ACHN (cell line): ENCODE data around the gene VEGFB.
"Not testable (repeated sequence)": the region's sequence is repeated elsewhere in the genome, so short reads cannot be mapped to it uniquely, and the experiment has no call there.

Experiments used
- DNase-seq: peaks from one replicate; pipeline ENCODE4 v3.0.0-alpha.2; 2015
- in situ Hi-C: cut with HindIII; loops from 2 replicates; pipeline ENCODE4 v1.10.0; 2017; ENCODE audit warnings: low sequenced_read_pairs, low pct_ligation_motif_present, low pct_unique_long_range_greater_than_20kb

The VEGFB gene

DNA sequence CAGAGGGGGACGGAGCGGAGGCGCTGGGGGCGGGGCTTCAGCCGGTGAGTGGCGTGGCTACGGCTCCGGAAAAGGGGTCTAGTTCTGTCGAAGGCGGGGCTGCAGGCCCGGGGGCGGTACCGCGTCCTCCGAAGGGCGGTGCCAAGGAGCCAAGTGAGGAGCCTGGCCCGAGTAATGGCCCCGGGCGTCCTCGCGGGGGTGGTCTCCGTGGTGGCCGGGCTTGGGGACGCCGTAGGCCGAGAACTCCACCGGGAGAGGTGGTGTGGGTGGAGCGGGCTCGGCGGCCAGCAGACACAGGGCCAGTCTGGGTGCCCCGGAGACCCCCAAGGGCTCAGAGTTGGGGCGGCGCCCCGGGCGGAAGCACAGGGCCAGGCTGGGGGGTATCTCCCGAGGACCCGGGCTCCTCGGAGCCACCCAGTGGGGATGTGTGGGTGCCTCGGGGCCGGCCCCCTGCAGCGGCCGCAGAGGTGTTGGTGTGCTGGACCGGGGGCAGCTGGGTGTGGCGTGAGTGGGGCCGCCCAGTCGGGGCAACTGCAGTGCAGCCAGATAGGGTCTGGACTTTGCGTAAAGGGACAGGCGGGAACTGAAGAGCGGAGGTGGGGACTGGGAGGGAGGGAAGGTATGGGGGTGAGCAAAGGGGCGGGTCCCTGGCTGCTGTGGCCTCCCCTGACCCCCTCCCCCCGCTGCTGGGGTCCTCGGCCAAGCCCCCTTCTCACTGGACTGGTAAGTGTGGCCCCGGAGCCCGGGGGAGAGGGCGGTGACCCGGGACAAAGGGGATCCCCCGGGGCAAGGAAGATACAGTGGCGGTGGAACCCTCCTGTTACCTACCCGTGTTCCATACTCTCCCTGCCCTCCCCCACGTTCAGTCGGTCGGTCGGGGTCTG is 7.3 kb downstream of the VEGFB start:
- DNase-seq: peak; percentile 55
- in situ Hi-C loops: no loop called here

DNA sequence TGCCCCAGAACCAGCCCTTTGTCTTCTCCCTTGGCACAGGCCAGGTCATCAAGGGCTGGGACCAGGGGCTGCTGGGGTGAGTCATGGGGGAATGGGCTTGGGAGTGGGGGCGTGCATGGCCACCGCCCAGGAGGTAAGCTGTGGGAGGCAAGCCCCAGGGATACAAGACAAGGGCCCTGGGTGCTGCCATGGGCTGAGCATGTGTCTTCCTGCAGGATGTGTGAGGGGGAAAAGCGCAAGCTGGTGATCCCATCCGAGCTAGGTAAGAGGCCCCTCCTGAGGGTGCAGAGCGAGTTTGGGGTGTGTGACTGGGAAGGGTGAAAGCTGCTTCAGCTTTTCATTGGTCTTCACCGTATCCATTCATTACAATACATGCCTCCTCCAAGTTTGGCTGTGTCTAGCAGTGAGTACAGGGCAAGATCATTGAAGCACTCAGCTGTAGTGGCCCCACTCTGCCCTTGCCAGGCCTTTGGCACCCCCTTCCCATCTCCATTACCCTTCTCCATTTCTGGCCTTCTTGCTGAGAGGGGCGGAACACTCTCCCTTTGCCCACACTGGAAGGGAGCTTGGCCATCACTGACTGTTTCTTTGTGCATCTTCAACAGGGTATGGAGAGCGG is 9.0 kb downstream of the VEGFB start:
- no peak for DNase-seq
- in situ Hi-C loops: no loop called here

DNA sequence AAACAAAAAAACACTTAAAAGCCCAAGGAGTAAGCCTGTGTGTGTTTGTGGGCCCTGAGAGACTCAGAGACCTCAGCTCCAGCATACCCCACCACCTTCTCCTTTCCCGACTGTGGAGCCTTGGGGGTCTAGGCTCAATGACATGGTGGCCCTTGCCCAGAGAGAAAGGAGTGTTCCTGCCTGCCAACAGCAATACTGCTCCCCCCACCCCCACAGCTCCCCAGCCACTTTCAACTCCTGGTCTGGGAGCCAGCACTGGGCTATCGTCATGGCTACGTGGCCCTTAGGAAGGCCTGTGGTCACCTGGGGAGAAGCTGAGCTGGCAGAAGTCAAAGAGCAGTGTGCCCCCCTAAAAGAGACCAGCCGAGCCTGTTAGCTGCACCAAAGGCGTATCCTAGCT is 9.7 kb downstream of the VEGFB start:
- no peak for DNase-seq
- in situ Hi-C loops: no loop called here

- no peak for DNase-seq
- in situ Hi-C loops: no loop called here
Measured at GRCh38 chr11:64244966-64245365, 10.6 kb downstream of the VEGFB start.

DNA sequence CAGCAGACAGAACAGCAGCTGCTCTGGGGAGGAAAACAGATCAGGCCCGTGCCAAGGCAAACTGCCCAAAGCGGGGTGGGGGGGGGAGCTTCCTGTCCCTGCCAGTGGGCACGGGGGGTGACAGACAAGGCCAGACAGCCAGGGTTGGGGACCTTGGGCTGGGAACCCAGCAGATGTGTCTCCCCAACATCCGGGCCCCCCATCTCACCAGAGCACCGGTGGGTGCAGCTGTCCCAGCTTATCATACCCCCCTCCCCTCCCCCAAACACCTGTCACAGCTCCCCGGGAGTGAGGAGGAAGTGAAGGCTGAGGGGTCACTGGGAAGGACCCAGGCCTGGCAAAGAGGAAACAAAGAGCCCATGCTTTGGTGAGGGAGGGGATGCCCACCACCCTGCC is 11.0 kb downstream of the VEGFB start:
- no peak for DNase-seq
- in situ Hi-C loops: no loop called here

DNA sequence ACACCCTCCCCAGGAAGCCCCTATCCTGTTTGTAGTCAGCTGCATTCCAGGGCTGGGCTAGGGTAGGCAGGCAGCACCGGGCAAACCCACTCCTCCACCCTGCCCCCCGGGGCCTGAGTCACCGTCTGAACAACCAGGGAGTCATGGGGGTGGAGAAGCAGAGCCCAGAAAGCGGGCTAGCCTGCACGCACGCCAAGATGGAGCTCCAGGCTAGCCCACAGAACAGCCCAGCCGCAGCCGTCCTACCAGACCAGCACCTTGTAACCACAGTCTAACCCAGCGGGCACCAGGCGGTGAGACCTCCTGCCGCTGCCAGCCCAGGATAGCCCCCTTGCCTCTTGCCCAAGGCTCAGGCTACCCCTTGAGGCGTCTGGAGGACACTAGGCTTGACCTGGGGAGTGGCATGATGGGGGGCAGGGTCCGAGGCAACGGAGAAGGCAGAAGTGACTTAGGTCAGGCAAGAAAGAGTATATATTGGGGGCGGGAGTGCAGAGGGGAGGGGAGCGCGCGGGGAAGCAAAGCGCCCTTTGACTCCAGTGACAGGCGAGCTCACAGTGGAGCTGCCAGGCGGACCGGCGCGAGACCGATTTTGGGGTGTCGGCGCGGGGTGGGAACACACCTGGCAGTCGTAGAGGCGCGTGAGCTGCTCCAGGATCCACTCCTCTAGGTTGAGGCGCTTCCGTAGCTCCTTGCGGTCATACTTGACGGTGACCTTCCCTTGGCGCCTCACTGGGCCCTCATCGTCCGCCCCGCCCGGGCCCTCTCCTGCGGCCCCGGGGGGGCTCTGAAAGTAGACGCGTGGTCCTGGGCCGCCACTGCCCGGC is 11.6 kb downstream of the VEGFB start:
- in situ Hi-C loops: no loop called here
- DNase-seq: peak; percentile 89

- DNase-seq, in situ Hi-C loops: not testable (repeated sequence)
Measured at GRCh38 chr11:64246621-64246870, 12.2 kb downstream of the VEGFB start.

GRCh38 chr11:64246871-64247728 is 12.7 kb downstream of the VEGFB start, which contains the start of gene PPP1R14B:
Gene PPP1R14B, minus strand, starts transcription at chr11:64246943. Its CDS starts 270 bp downstream, at chr11:64246673.
- DNase-seq: peak; percentile 83
- in situ Hi-C loops: no loop called here

- DNase-seq: no peak
- in situ Hi-C loops: no loop called here
Measured at GRCh38 chr11:64247729-64248531, 13.5 kb downstream of the VEGFB start.

- DNase-seq: no peak
- in situ Hi-C loops: no loop called here
Measured at GRCh38 chr11:64248578-64248977, 14.2 kb downstream of the VEGFB start.

DNA sequence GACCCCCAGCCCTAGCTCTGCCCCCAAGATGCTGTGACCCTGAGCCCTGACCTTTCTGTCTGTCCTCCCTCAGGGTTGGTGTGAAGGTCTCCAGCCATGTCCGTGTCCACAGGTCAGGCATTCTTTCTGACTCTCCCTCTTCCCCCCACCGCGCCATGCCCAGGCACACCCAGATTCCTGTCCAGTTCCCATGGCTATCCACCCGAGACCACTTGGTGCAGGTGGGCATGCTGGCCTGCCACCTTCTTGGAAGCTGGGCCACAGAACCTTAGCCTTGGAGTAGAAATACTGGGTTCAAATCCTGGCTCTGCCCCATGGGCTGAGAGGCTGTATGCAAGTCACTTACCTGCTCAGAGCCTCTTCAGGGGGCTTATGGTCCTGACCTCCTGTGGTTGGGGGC is 14.7 kb downstream of the VEGFB start:
- in situ Hi-C loops: no loop called here
- DNase-seq: no peak

- in situ Hi-C loops: no loop called here
- DNase-seq: no peak
Measured at GRCh38 chr11:64249563-64250414, 15.4 kb downstream of the VEGFB start.

- in situ Hi-C loops: no loop called here
- no peak for DNase-seq
Measured at GRCh38 chr11:64250415-64251015, 16.1 kb downstream of the VEGFB start.

GRCh38 chr11:64251016-64251752 is 16.8 kb downstream of the VEGFB start, which contains the start of gene PLCB3:
Gene PLCB3, plus strand, starts transcription at chr11:64251530. Its CDS starts 120 bp downstream, at chr11:64251650.
- DNase-seq: peak; percentile 48
- in situ Hi-C loops: no loop called here

DNA sequence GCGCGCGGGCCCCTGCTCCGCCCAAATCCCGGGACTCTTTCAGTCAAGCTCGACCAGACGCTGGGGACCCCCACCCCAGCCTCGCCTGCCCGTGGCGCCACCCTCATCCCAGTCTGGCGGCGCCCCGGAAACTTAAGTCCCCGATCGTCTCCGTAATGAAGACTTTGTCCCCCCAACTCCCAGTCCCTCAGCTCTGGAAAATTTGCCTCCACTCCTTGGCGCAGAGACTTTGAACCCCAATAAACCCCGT is 17.3 kb downstream of the VEGFB start:
- DNase-seq: no peak
- in situ Hi-C loops: no loop called here
